Endodermal cell (in vitro differentiated cells): ENCODE data around the gene UPK1B. TPM values are rescaled to one million over a fixed set of nuclear protein-coding genes. Genes with fewer than 3 reads are reported as not detected.
"Not testable (repeated sequence)": the region's sequence is repeated elsewhere in the genome, so short reads cannot be mapped to it uniquely, and the experiment has no call there.

Experiments used
- DNase-seq: peaks from one replicate; pipeline ENCODE4 v3.0.0-alpha.2; 2017
- H3K27ac ChIP-seq: 2 replicates; pipeline ENCODE4 v1.5.1; 2013; ENCODE audit warnings: mild to moderate bottlenecking, low read depth, low read length, moderate library complexity
- H3K27me3 ChIP-seq: 2 replicates; pipeline ENCODE4 v1.6.1; 2013; ENCODE audit warnings: mild to moderate bottlenecking, low read length, moderate library complexity; ENCODE audit not compliant: insufficient read depth, control insufficient read depth, poor library complexity, severe bottlenecking
- H3K36me3 ChIP-seq: 2 replicates; pipeline ENCODE4 v1.7.0; 2013; ENCODE audit warnings: mild to moderate bottlenecking, low read length, moderate library complexity; ENCODE audit not compliant: control insufficient read depth, insufficient read depth
- H3K4me1 ChIP-seq: one replicate; pipeline ENCODE4 v1.7.0; 2013; ENCODE audit warnings: low read length; ENCODE audit not compliant: control insufficient read depth, insufficient read depth
- H3K4me3 ChIP-seq: 2 replicates; pipeline ENCODE4 v1.5.1; 2013; ENCODE audit warnings: mild to moderate bottlenecking, low read length, moderate library complexity
- H3K9ac ChIP-seq: 2 replicates; pipeline ENCODE4 v1.6.1; 2013; ENCODE audit warnings: mild to moderate bottlenecking, low read length, moderate library complexity; ENCODE audit not compliant: poor library complexity, severe bottlenecking; ENCODE audit errors: extremely low read depth
- H3K9me3 ChIP-seq: 2 replicates; pipeline ENCODE4 v1.6.1; 2013; ENCODE audit warnings: mild to moderate bottlenecking, low read length, moderate library complexity; ENCODE audit not compliant: control insufficient read depth
- H3K27ac Mint-ChIP-seq: 2 replicates; pipeline ENCODE4 v1.8.0; 2020; ENCODE audit warnings: mixed read lengths
- H3K27me3 Mint-ChIP-seq: 2 replicates; pipeline ENCODE4 v1.8.0; 2021; ENCODE audit warnings: mild to moderate bottlenecking, mixed read lengths; ENCODE audit not compliant: insufficient read depth
- H3K36me3 Mint-ChIP-seq: 2 replicates; pipeline ENCODE4 v1.8.0; 2020; ENCODE audit warnings: low read depth, mixed read lengths
- H3K4me1 Mint-ChIP-seq: 2 replicates; pipeline ENCODE4 v1.8.0; 2020; ENCODE audit warnings: mixed read lengths
- H3K4me3 Mint-ChIP-seq: 2 replicates; pipeline ENCODE4 v1.8.0; 2020; ENCODE audit warnings: mild to moderate bottlenecking, moderate library complexity, mixed read lengths
- H3K9me3 Mint-ChIP-seq: 2 replicates; pipeline ENCODE4 v1.8.0; 2020; ENCODE audit warnings: mild to moderate bottlenecking, mixed read lengths
- WGBS, 2 experiments: methylation state at CpG; one replicate each; pipeline versions ENCODE4 v1.1.5 to v1.1.7; 2013; ENCODE audit warnings: missing lambda C conversion rate in 2 of 2, mixed read lengths in 1 of 2; ENCODE audit not compliant: insufficient coverage in 1 of 2, insufficient read length in 1 of 2; 5-methylcytosine and 5-hydroxymethylcytosine counted together
- long read RNA-seq, 4 experiments: library from polyadenylated mRNA in 2 of 4; library from RNA in 1 of 4; library from capped mRNA in 1 of 4; stranded (forward) in 3 of 4; unstranded in 1 of 4; transcript quantifications; one replicate each; pipeline ENCODE4 v2.0.0, GENCODE V29; 2020 to 2021; ENCODE audit warnings: inconsistent platforms in 1 of 4
- polyA plus RNA-seq, 2 experiments: library from polyadenylated mRNA; stranded (reverse); fragments of 50-300 nt; gene quantifications; one replicate each; pipeline ENCODE4 v1.2.3, GENCODE V29; 2013
- total RNA-seq, 2 donors: library from RNA; stranded (reverse); fragmentation: NEBNext Ultra II Directional in 1 of 2; extraction: Animal tissue kit (Norgen Biotek cat#: 25700) in 1 of 2; gene quantifications; 2 replicates in 1 of 2; 3 replicates in 1 of 2; pipeline ENCODE4 v1.2.1, GENCODE V29; 2021
- TF ChIP-seq, protein P1 (sequence below): fragments of 200-600 bp; sonication (generic); conservative IDR thresholded peaks from 2 replicates; pipeline ENCODE4 v1.5.0; 2021; ENCODE audit warnings: antibody characterized with exemption, mild to moderate bottlenecking

Gene UPK1B
- total RNA-seq = 10 to 100 TPM in 1 of 2 donors, 1 to 10 TPM in 1; 4.9 to 11.3 TPM
- 1.4 TPM for polyA plus RNA-seq (2013, experiment 1 of 2)
- polyA plus RNA-seq (2013, experiment 2 of 2) = 1.9 TPM
- long read RNA-seq, experiment 1, partial matches to known transcripts = 0 of 5 reads
- long read RNA-seq, experiment 1, other reads (novel, unspliced or antisense) = 1 of 5 reads
- long read RNA-seq, experiment 2, transcript UPK1B-201 (8 exons, 2,118 nt) = major isoform, 21 of 33 reads
- long read RNA-seq, experiment 2, partial matches to known transcripts = 1 of 33 reads
- long read RNA-seq, experiment 2, other reads (novel, unspliced or antisense) = 10 of 33 reads
- long read RNA-seq, experiment 3, transcript UPK1B-201 (8 exons, 2,118 nt) = major isoform, 19 of 25 reads
- long read RNA-seq, experiment 3, partial matches to known transcripts = 0 of 25 reads
- long read RNA-seq, experiment 3, other reads (novel, unspliced or antisense) = 6 of 25 reads
- long read RNA-seq, experiment 4, transcript UPK1B-201 (8 exons, 2,118 nt) = major isoform, 30 of 39 reads
- long read RNA-seq, experiment 4, partial matches to known transcripts = 3 of 39 reads
- long read RNA-seq, experiment 4, other reads (novel, unspliced or antisense) = 5 of 39 reads

DNA sequence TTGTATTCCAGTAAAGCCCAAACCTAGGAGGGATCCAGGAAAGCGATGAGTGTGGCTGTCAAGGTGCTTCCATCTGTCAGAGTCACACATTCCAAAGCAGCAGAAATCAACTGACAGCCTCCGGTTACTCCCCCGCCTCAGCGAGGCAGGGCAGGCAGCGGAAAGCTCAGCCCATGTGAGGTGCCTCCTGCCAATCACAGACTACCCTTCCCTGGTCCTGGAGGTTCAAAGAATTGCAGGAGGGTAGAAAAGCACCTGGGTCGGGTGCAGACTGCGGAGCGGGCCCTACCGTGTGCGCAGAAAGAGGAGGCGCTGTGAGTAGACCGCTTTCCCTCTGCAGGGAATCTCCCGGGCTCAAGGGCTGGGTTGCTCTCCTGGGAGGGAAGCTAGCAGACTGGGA is at the start of gene UPK1B:
UPK1B (plus strand) TSS at position 274 of the 400 bp plus-strand sequence. CDS start 13,144 bp downstream, outside the sequence.
- no peaks in the 10 kb centered on the region for H3K36me3 ChIP-seq
- Mint-ChIP-seq H3K36me3 (peaks cover 4% of the 10 kb centered on the region), H3K27ac (no peak within 1 kb of the TSS), H3K4me1 (peaks cover 27% of the 10 kb centered on the region), H3K4me3 (peak within 1 kb of the TSS; percentile 26), H3K27me3 (no peaks in the 10 kb centered on the region), H3K9me3 (peaks cover 8% of the 10 kb centered on the region)
- no peaks in the 10 kb centered on the region for H3K4me1 ChIP-seq
- no peaks in the 10 kb centered on the region for H3K9me3 ChIP-seq
- no peak within 1 kb of the TSS for H3K27ac ChIP-seq
- TF ChIP-seq, protein P1, sequence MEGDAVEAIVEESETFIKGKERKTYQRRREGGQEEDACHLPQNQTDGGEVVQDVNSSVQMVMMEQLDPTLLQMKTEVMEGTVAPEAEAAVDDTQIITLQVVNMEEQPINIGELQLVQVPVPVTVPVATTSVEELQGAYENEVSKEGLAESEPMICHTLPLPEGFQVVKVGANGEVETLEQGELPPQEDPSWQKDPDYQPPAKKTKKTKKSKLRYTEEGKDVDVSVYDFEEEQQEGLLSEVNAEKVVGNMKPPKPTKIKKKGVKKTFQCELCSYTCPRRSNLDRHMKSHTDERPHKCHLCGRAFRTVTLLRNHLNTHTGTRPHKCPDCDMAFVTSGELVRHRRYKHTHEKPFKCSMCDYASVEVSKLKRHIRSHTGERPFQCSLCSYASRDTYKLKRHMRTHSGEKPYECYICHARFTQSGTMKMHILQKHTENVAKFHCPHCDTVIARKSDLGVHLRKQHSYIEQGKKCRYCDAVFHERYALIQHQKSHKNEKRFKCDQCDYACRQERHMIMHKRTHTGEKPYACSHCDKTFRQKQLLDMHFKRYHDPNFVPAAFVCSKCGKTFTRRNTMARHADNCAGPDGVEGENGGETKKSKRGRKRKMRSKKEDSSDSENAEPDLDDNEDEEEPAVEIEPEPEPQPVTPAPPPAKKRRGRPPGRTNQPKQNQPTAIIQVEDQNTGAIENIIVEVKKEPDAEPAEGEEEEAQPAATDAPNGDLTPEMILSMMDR = no peak
- H3K4me3 ChIP-seq = peak within 1 kb of the TSS; percentile 33
- no peak within 1 kb of the TSS for H3K9ac ChIP-seq
- no peaks in the 10 kb centered on the region for H3K27me3 ChIP-seq
- 34 to 37% methylated on average over 6 to 13 of the region's 13 CpGs for WGBS, 2 experiments
- DNase-seq = peak; percentile 90

- H3K27me3 Mint-ChIP-seq = no peaks in the 10 kb centered on the region
- Histone ChIP-seq H3K27me3 (no peaks in the 10 kb centered on the region), H3K36me3 (no peaks in the 10 kb centered on the region), H3K9ac (no peak overlapping the region), H3K9me3 (peaks cover 5% of the 10 kb centered on the region), H3K4me3 (no peak overlapping the region), H3K27ac (no peak overlapping the region), H3K4me1 (no peaks in the 10 kb centered on the region)
- 95 to 96% methylated on average over 7 to 10 of the region's 10 CpGs for WGBS, 2 experiments
- DNase-seq = no peak
- H3K4me1 Mint-ChIP-seq = peaks cover 14% of the 10 kb centered on the region
- H3K4me3 Mint-ChIP-seq = no peak overlapping the region
- no peak overlapping the region for H3K27ac Mint-ChIP-seq
- peaks cover 2% of the 10 kb centered on the region for H3K36me3 Mint-ChIP-seq
- peaks cover 9% of the 10 kb centered on the region for H3K9me3 Mint-ChIP-seq
- TF ChIP-seq, protein P1 = no peak
Observed at GRCh38 chr3:119125342-119125741, 48.1 kb upstream of the UPK1B start.

DNA sequence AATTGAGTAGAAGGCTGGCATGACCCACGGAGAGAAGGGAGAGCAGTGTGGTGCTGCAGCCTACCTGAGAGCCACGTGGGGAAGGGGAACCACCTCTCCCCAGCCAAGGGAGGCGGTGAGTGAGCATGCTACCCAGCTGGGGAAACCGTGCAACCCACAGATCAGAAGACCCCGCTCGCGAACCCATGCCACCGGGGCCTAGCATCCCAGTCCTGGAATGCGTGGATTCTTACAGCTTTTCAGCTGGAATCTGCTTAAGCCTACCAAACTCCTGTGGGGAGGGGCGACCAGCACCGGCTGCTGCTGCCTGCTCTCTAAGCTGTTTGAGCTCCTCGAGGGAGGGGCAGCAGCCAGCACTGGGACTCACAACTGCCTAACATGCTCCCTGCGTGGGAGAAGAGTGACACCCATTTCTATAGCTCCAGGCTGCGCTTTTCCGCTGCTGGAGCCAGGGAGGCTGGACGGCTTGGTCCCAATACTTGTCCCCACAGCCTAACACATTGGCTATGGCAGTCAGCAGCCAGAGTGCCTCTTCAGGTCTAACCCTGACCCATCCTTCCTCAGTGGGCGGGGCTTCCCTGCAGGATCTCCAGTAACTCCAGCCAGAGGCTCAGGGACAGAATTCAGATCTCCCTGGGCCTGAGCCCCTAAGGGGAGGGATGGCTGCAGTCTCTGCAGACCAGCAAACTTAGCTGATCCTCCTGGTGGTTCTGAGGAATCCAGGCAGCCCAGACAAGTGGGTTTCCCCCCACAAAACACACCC is 47.5 kb upstream of the UPK1B start:
- H3K27me3 Mint-ChIP-seq = no peaks in the 10 kb centered on the region
- 86 to 92% methylated on average over 11 to 17 of the region's 17 CpGs for WGBS, 2 experiments
- TF ChIP-seq, protein P1 = no peak
- no peaks in the 10 kb centered on the region for H3K27me3 ChIP-seq
- no peak overlapping the region for H3K27ac ChIP-seq
- H3K9me3 ChIP-seq = no peaks in the 10 kb centered on the region
- DNase-seq = peak; percentile 64
- H3K9me3 Mint-ChIP-seq = peaks cover 3% of the 10 kb centered on the region
- H3K4me1 Mint-ChIP-seq = peaks cover 19% of the 10 kb centered on the region
- no peak overlapping the region for H3K4me3 ChIP-seq
- no peak overlapping the region for H3K9ac ChIP-seq
- no peaks in the 10 kb centered on the region for H3K36me3 Mint-ChIP-seq
- H3K4me1 ChIP-seq = no peaks in the 10 kb centered on the region
- H3K4me3 Mint-ChIP-seq = no peak overlapping the region
- no peaks in the 10 kb centered on the region for H3K36me3 ChIP-seq
- H3K27ac Mint-ChIP-seq = no peak overlapping the region

- H3K4me3 ChIP-seq, H3K36me3 Mint-ChIP-seq, H3K9me3 Mint-ChIP-seq, H3K36me3 ChIP-seq, H3K27ac ChIP-seq, H3K27ac Mint-ChIP-seq, H3K27me3 Mint-ChIP-seq, H3K9ac ChIP-seq, H3K4me3 Mint-ChIP-seq, H3K9me3 ChIP-seq, H3K27me3 ChIP-seq, H3K4me1 ChIP-seq: not testable (repeated sequence)
- 69% methylated on average over 6 of the region's 7 CpGs; no CpG with 5 or more reads in 1 of the 2 experiments for WGBS, 2 experiments
- peaks cover 19% of the 10 kb centered on the region for H3K4me1 Mint-ChIP-seq
- DNase-seq = peak; percentile 52
Observed at GRCh38 chr3:119130291-119130690, 43.1 kb upstream of the UPK1B start.
